HepG2 (cell line): ENCODE measurements around the gene CDK6. TPM values are rescaled to one million over a fixed set of nuclear protein-coding genes. Genes with fewer than 3 reads are reported as not detected.

Experiments
- BCL6 ChIP-seq: IDR thresholded peaks from 2 replicates; pipeline ENCODE4 v1.6.1; 2016; ENCODE audit warnings: missing genetic modification reagents, missing compliant biosample characterization
- CBX5 ChIP-seq: sonication (generic); formaldehyde crosslinking; IDR thresholded peaks from 2 replicates; pipeline ENCODE4 v1.4.0; 2020; ENCODE audit warnings: missing genetic modification reagents, borderline replicate concordance
- CEBPB ChIP-seq: IDR thresholded peaks from 2 replicates; pipeline ENCODE4 v1.6.1; 2011; ENCODE audit warnings: low read depth, low read length, improper control_type of control experiment, borderline replicate concordance
- ELF1 ChIP-seq: sonication (generic); formaldehyde crosslinking; IDR thresholded peaks from 2 replicates; pipeline ENCODE4 v1.4.0; 2020; ENCODE audit warnings: missing genetic modification reagents
- EP300 ChIP-seq, 3 experiments: sonication (generic) in 1 of 3; formaldehyde crosslinking in 1 of 3; IDR thresholded peaks; 2 replicates each; pipeline versions ENCODE4 v1.5.1 to v1.6.1; 2011 to 2020; ENCODE audit warnings: low read depth in 2 of 3, low read length in 2 of 3, borderline replicate concordance in 1 of 3, improper control_type of control experiment in 1 of 3, mild to moderate bottlenecking in 1 of 3, missing genetic modification reagents in 1 of 3, moderate library complexity in 1 of 3
- IRF2 ChIP-seq: IDR thresholded peaks from 2 replicates; pipeline ENCODE4 v1.6.1; 2018; ENCODE audit warnings: missing genetic modification reagents, missing compliant biosample characterization
- MEIS2 ChIP-seq: sonication (generic); formaldehyde crosslinking; IDR thresholded peaks from 2 replicates; pipeline ENCODE4 v1.9.0; 2021; ENCODE audit warnings: mild to moderate bottlenecking, missing genetic modification reagents
- NFKBIZ ChIP-seq: IDR thresholded peaks from 2 replicates; pipeline ENCODE4 v1.6.1; 2018; ENCODE audit warnings: missing genetic modification reagents, missing compliant biosample characterization
- NR2F6 ChIP-seq, 2 experiments: IDR thresholded peaks; 2 replicates each; pipeline ENCODE4 v1.6.1; 2016; ENCODE audit warnings: antibody characterized with exemption in 1 of 2, mild to moderate bottlenecking in 1 of 2
- POLR2A ChIP-seq, 2 experiments: IDR thresholded peaks; 2 replicates each; pipeline ENCODE4 v1.6.1; 2011; ENCODE audit warnings: low read depth in 2 of 2, low read length in 2 of 2, mild to moderate bottlenecking in 1 of 2, moderate library complexity in 1 of 2; ENCODE audit not compliant: insufficient read depth in 1 of 2
- SALL1 ChIP-seq: sonication (generic); formaldehyde crosslinking; IDR thresholded peaks from 2 replicates; pipeline ENCODE4 v1.8.0; 2022; ENCODE audit warnings: mild to moderate bottlenecking, missing genetic modification reagents
- SIN3A ChIP-seq: IDR thresholded peaks from 2 replicates; pipeline ENCODE4 v1.6.1; 2011; ENCODE audit warnings: low read depth, mild to moderate bottlenecking, control low read depth, low read length, borderline replicate concordance
- SIX1 ChIP-seq: sonication (generic); formaldehyde crosslinking; IDR thresholded peaks from 2 replicates; pipeline ENCODE4 v1.4.0; 2020; ENCODE audit warnings: missing genetic modification reagents, borderline replicate concordance
- SPEN ChIP-seq: sonication (generic); formaldehyde crosslinking; IDR thresholded peaks from 2 replicates; pipeline ENCODE4 v1.5.1; 2020; ENCODE audit warnings: low read depth, mild to moderate bottlenecking, missing genetic modification reagents
- TSC22D2 ChIP-seq: sonication (generic); formaldehyde crosslinking; IDR thresholded peaks from 2 replicates; pipeline ENCODE4 v1.5.1; 2020; ENCODE audit warnings: missing genetic modification reagents, mild to moderate bottlenecking, borderline replicate concordance
- YEATS2 ChIP-seq: sonication (generic); formaldehyde crosslinking; IDR thresholded peaks from 2 replicates; pipeline ENCODE4 v1.4.0; 2020; ENCODE audit warnings: missing genetic modification reagents, borderline replicate concordance
- ZBTB7B ChIP-seq: sonication (generic); formaldehyde crosslinking; IDR thresholded peaks from 2 replicates; pipeline ENCODE4 v1.4.0; 2020; ENCODE audit warnings: missing genetic modification reagents
- ZFAT ChIP-seq: sonication (generic); formaldehyde crosslinking; conservative IDR thresholded peaks from 2 replicates; pipeline ENCODE4 v1.8.1; 2023; ENCODE audit warnings: missing genetic modification reagents, inconsistent platforms
- ZFP36L1 ChIP-seq: sonication (generic); formaldehyde crosslinking; IDR thresholded peaks from 2 replicates; pipeline ENCODE4 v1.8.0; 2022; ENCODE audit warnings: mild to moderate bottlenecking, missing genetic modification reagents, moderate library complexity
- ZKSCAN8 ChIP-seq: IDR thresholded peaks from 2 replicates; pipeline ENCODE4 v1.6.1; 2016; ENCODE audit warnings: borderline replicate concordance, missing genetic modification reagents, missing compliant biosample characterization
- ZNF331 ChIP-seq: sonication (generic); formaldehyde crosslinking; IDR thresholded peaks from 2 replicates; pipeline ENCODE4 v1.4.0; 2020; ENCODE audit warnings: missing genetic modification reagents
- ZNF414 ChIP-seq: sonication (generic); formaldehyde crosslinking; IDR thresholded peaks from 2 replicates; pipeline ENCODE4 v1.5.0; 2020; ENCODE audit warnings: missing genetic modification reagents
- ZNF503 ChIP-seq: sonication (generic); formaldehyde crosslinking; IDR thresholded peaks from 2 replicates; pipeline ENCODE4 v1.4.0; 2020; ENCODE audit warnings: missing genetic modification reagents
- polyA plus RNA-seq, 8 experiments: library from polyadenylated mRNA; depleted of rRNA in 3 of 8; stranded (reverse) in 7 of 8; unstranded in 1 of 8; fragments of >200 nt; fragmentation: Illumina TruSeq in 4 of 8; extraction: Trizol in 4 of 8; gene quantifications; 2 replicates each; pipeline versions ENCODE4 v1.2.1 to v1.2.3, GENCODE V29; 2011 to 2016; ENCODE audit warnings: low read depth in 4 of 8, missing spikeins in 1 of 8, mixed read lengths in 1 of 8; ENCODE audit not compliant: insufficient read depth in 1 of 8
- total RNA-seq, 5 experiments: library from RNA; depleted of rRNA; stranded (reverse); fragments of >200 nt; fragmentation: Illumina TruSeq; extraction: Trizol; gene quantifications; 2 replicates each; pipeline ENCODE4 v1.2.3, GENCODE V29; 2016; ENCODE audit warnings: low read depth in 1 of 5

CDK6 gene
- total and polyA plus RNA-seq, 2 of the 13 experiments (the other 11 are each of a cell fraction or from before 2014, with no cell fraction given): 34.6 to 90.8 TPM

GRCh38 chr7:92809760-92810573 lies 26.4 kb downstream of the CDK6 start (continued):
- peak; percentile 49 for TF ChIP-seq NR2F6 (IDR thresholded peaks at IDR 0.05)
- peak; percentile 67 for TF ChIP-seq NR2F6 (CRISPR knock-in tag; IDR thresholded peaks at IDR 0.05)
- TF ChIP-seq ZNF503: no peak
- TF ChIP-seq ZBTB7B (CRISPR knock-in tag): no peak
- TF ChIP-seq CEBPB: peak; percentile 56; the same call in 1 of the 2 replicates
- 0 out of 2 replicates have a peak, but pooled peaks have one; percentile 29 for TF ChIP-seq ZKSCAN8 (CRISPR knock-in tag)
- TF ChIP-seq NFKBIZ (CRISPR knock-in tag): 0 out of 2 replicates have a peak, but pooled peaks have one; percentile 64
- TF ChIP-seq YEATS2: peak; percentile 30; the same call in 1 of the 2 replicates
- TF ChIP-seq SALL1 (CRISPR knock-in tag): peak; percentile 79
- peak; percentile 89 for TF ChIP-seq IRF2 (CRISPR knock-in tag)
- no peak for TF ChIP-seq TSC22D2
- peak; percentile 81; the same call in 1 of the 2 replicates for TF ChIP-seq SIN3A
- peak; percentile 69 to 75; a peak in 2 of 4 replicates for TF ChIP-seq EP300 (IDR thresholded peaks at IDR 0.05; ENCODE audit: low read depth in 2 of 2, low read length in 2 of 2)
- TF ChIP-seq EP300 (CRISPR knock-in tag; IDR thresholded peaks at IDR 0.05; ENCODE audit: borderline replicate concordance): peak; percentile 58
- TF ChIP-seq ELF1 (CRISPR knock-in tag): peak; percentile 91
- TF ChIP-seq ZFAT (CRISPR knock-in tag): no peak
- peak; percentile 83 for TF ChIP-seq BCL6 (CRISPR knock-in tag)
- TF ChIP-seq SIX1 (CRISPR knock-in tag): peak; percentile 81; the same call in 1 of the 2 replicates
- TF ChIP-seq SPEN (CRISPR knock-in tag): 0 out of 2 replicates have a peak, but pooled peaks have one; percentile 24
- TF ChIP-seq ZNF331 (CRISPR knock-in tag): peak; percentile 82; the same call in 1 of the 2 replicates
- peak; percentile 80; the same call in 1 of the 2 replicates for TF ChIP-seq ZNF414 (CRISPR knock-in tag)
- no peak for TF ChIP-seq MEIS2 (CRISPR knock-in tag)
- TF ChIP-seq CBX5 (CRISPR knock-in tag): peak; percentile 28; the same call in 1 of the 2 replicates
- peak in 1 of 2 experiments; percentile 37; a peak in 1 of 4 replicates for TF ChIP-seq POLR2A (IDR thresholded peaks at IDR 0.05; ENCODE audit: insufficient read depth in 1 of 2, low read depth in 2 of 2, low read length in 2 of 2)
- TF ChIP-seq ZFP36L1 (CRISPR knock-in tag): peak; percentile 84
